OCI-LY7 (cell line): Measurements from ENCODE around the gene CLCF1. TPM values are rescaled to one million over a fixed set of nuclear protein-coding genes. Genes with fewer than 3 reads are reported as not detected.

ENCODE experiments used
- BruUV-seq: library from RNA; stranded (reverse); fragments of 400-500 nt; replicated peaks from 2 replicates; lab custom pipeline; 2021; lab: Mats Ljungman, UMichigan
- CTCF ChIA-PET: fragments of 300-600 bp; sonication (Branson Sonifier 250); formaldehyde crosslinking; loops from one replicate; lab custom pipeline; 2022; ENCODE audit warnings: antibody characterized with exemption; ENCODE audit not compliant: unreplicated experiment; lab: Charles Lee
- POLR2A ChIA-PET: fragments of 300-600 bp; sonication (Branson Sonifier 250); formaldehyde crosslinking; loops from one replicate; lab custom pipeline; 2022; ENCODE audit warnings: antibody characterized with exemption; lab: Charles Lee
- DNase-seq: peaks from one replicate; pipeline ENCODE4 v3.0.0-alpha.2; 2015; ENCODE audit warnings: low spot score
- H2AFZ ChIP-seq: fragments of 200-600 bp; sonication (generic), shearing (Covaris generic); 2 replicates; pipeline ENCODE4 v1.6.1; 2014; ENCODE audit warnings: mild to moderate bottlenecking, antibody characterized with exemption, low read length, moderate library complexity
- H3K27ac ChIP-seq: fragments of 200-600 bp; sonication (generic); 2 replicates; pipeline ENCODE4 v1.5.1; 2014; ENCODE audit warnings: mixed run types, low read depth, mild to moderate bottlenecking, moderate library complexity, low read length, inconsistent platforms; ENCODE audit not compliant: poor library complexity, severe bottlenecking
- H3K36me3 ChIP-seq: fragments of 200-600 bp; sonication (generic); 2 replicates; pipeline ENCODE4 v1.6.1; 2014; ENCODE audit warnings: mild to moderate bottlenecking, antibody characterized with exemption, low read length, moderate library complexity, mixed read lengths; ENCODE audit not compliant: insufficient read depth
- H3K4me1 ChIP-seq: fragments of 200-600 bp; sonication (generic); 2 replicates; pipeline ENCODE4 v1.5.1; 2014; ENCODE audit warnings: mild to moderate bottlenecking, low read length; ENCODE audit not compliant: insufficient read depth, poor library complexity, severe bottlenecking
- H3K4me2 ChIP-seq: fragments of 200-600 bp; sonication (generic); 2 replicates; pipeline ENCODE4 v1.6.1; 2014; ENCODE audit warnings: mild to moderate bottlenecking, low read length
- H3K4me3 ChIP-seq: fragments of 200-600 bp; sonication (generic); 2 replicates; pipeline ENCODE4 v1.5.1; 2014; ENCODE audit warnings: mild to moderate bottlenecking, low read depth, low read length; ENCODE audit not compliant: poor library complexity, severe bottlenecking
- H3K79me2 ChIP-seq: fragments of 200-600 bp; sonication (generic); 2 replicates; pipeline ENCODE4 v1.6.1; 2016; ENCODE audit warnings: low read depth, mild to moderate bottlenecking, low read length, moderate library complexity, mixed read lengths; ENCODE audit not compliant: insufficient read depth
- H3K9me2 ChIP-seq: fragments of 200-600 bp; sonication (generic); 2 replicates; pipeline ENCODE4 v1.6.1; 2016; ENCODE audit warnings: mild to moderate bottlenecking, low read length, mixed read lengths; ENCODE audit not compliant: insufficient read depth
- H3K9me3 ChIP-seq: fragments of 200-600 bp; sonication (generic); 2 replicates; pipeline ENCODE4 v1.6.1; 2014; ENCODE audit warnings: mild to moderate bottlenecking, mixed run types, low read length, mixed read lengths
- H4K20me1 ChIP-seq: fragments of 200-600 bp; sonication (generic); 2 replicates; pipeline ENCODE4 v1.6.1; 2014; ENCODE audit warnings: mild to moderate bottlenecking, antibody characterized with exemption, low read length, moderate library complexity, mixed read lengths; ENCODE audit not compliant: insufficient read depth
- CTCF ChIP-seq: fragments of 200-600 bp; sonication (generic); conservative IDR thresholded peaks from 2 replicates; pipeline ENCODE4 v1.5.1; 2014; ENCODE audit warnings: mild to moderate bottlenecking, antibody characterized with exemption, low read length, moderate library complexity, mixed read lengths
- EZH2phosphoT487 ChIP-seq: fragments of 200-600 bp; sonication (generic); IDR thresholded peaks from 2 replicates; pipeline ENCODE4 v1.6.1; 2018; ENCODE audit warnings: low read depth, borderline replicate concordance, mild to moderate bottlenecking, mixed run types, antibody characterized with exemption, low read length, moderate library complexity, mixed read lengths
- intact Hi-C: fragments of 100-400 bp; cut with micrococcal nuclease; formaldehyde crosslinking; loops from one replicate; pipeline ENCODE4 v1.10.0; 2022; ENCODE audit not compliant: unreplicated experiment
- total RNA-seq, 2 experiments: library from RNA; depleted of rRNA in 1 of 2; stranded (reverse); fragments of >200 nt in 1 of 2; shearing (Covaris generic) in 1 of 2; gene quantifications; 2 replicates each; pipeline ENCODE4 v1.2.3, GENCODE V29; 2014 to 2022

Gene CLCF1
- total RNA-seq, 2 experiments from 2014 or later: 0.34 to 0.35 TPM

GRCh38 chr11:67371189-67371910, 2.0 kb downstream of the CLCF1 start:
- Histone ChIP-seq H3K9me2 (no peaks in the 10 kb centered on the region), H2AFZ (no peak overlapping the region), H3K9me3 (no peaks in the 10 kb centered on the region), H3K36me3 (no peaks in the 10 kb centered on the region), H3K4me1 (peaks cover 40% of the 10 kb centered on the region), H4K20me1 (no peaks in the 10 kb centered on the region), H3K27ac (no peak overlapping the region), H3K4me3 (peak overlapping the region; percentile 22), H3K4me2 (peak overlapping the region; percentile 52), H3K79me2 (no peaks in the 10 kb centered on the region)
- ChIA-PET CTCF (interaction anchor here (0.9 to 1.6 kb wide), 3 partner anchors 15 to 26 kb away, joined by 3 to 6 read pairs (median 5); no protein-coding TSS in a partner anchor), POLR2A (interaction anchor here (1.3 kb wide), 1 partner anchor 9 kb away, joined by 4 read pairs; no protein-coding TSS in a partner anchor)
- peak; percentile 60 for DNase-seq
- no TSS peak for BruUV-seq
- intact Hi-C loops: no loop called here
- TF ChIP-seq CTCF (peak; percentile 78), EZH2phosphoT487 (no peak)

GRCh38 chr11:67370351-67371076, 2.9 kb downstream of the CLCF1 start:
- Histone ChIP-seq H3K9me3 (no peaks in the 10 kb centered on the region), H3K4me1 (peaks cover 36% of the 10 kb centered on the region), H3K36me3 (no peaks in the 10 kb centered on the region), H3K4me3 (no peak overlapping the region), H2AFZ (no peak overlapping the region), H3K27ac (no peak overlapping the region), H3K79me2 (no peaks in the 10 kb centered on the region), H3K4me2 (no peak overlapping the region), H4K20me1 (no peaks in the 10 kb centered on the region), H3K9me2 (no peaks in the 10 kb centered on the region)
- ChIA-PET CTCF (interaction anchor here (0.6 to 1.6 kb wide), 5 partner anchors 14 to 34 kb away, joined by 3 to 6 read pairs (median 3); no protein-coding TSS in a partner anchor), POLR2A (interaction anchor here (0.6 to 1.5 kb wide), 4 partner anchors 9 to 69 kb away, joined by 3 to 8 read pairs (median 4); no protein-coding TSS in a partner anchor)
- TF ChIP-seq CTCF (no peak), EZH2phosphoT487 (no peak)
- DNase-seq: no peak
- intact Hi-C loops: no loop called here
- no TSS peak for BruUV-seq
